Activated T-cell treated with anti-CD3 and anti-CD28 coated beads, Interleukin-2, amount 50 U/mL, for 24 hours (primary cell): ENCODE results near the gene SLC25A13.

Source experiments
- DNase-seq: peaks from one replicate; pipeline ENCODE4 v3.0.0-alpha.2; 2020
- H3K27ac Mint-ChIP-seq: 2 replicates; pipeline ENCODE4 v1.8.0; 2020; ENCODE audit warnings: mild to moderate bottlenecking, mixed read lengths
- H3K27me3 Mint-ChIP-seq: 2 replicates; pipeline ENCODE4 v1.8.0; 2020; ENCODE audit warnings: mixed read lengths
- H3K36me3 Mint-ChIP-seq: 2 replicates; pipeline ENCODE4 v1.8.0; 2020; ENCODE audit warnings: low read depth, mixed read lengths
- H3K4me1 Mint-ChIP-seq: 2 replicates; pipeline ENCODE4 v1.8.0; 2020; ENCODE audit warnings: low read depth, mixed read lengths
- H3K4me3 Mint-ChIP-seq: 2 replicates; pipeline ENCODE4 v1.8.0; 2020; ENCODE audit warnings: mild to moderate bottlenecking, moderate library complexity, mixed read lengths
- H3K9me3 Mint-ChIP-seq: 2 replicates; pipeline ENCODE4 v1.8.0; 2020; ENCODE audit warnings: mixed read lengths

SLC25A13 gene

GRCh38 chr7:96090756-96091155 is 231.1 kb downstream of the SLC25A13 start:
- H3K27ac Mint-ChIP-seq = no peak overlapping the region
- no peaks in the 10 kb centered on the region for H3K9me3 Mint-ChIP-seq
- H3K36me3 Mint-ChIP-seq = no peaks in the 10 kb centered on the region
- H3K27me3 Mint-ChIP-seq = peaks cover 42% of the 10 kb centered on the region
- DNase-seq = no peak
- H3K4me1 Mint-ChIP-seq = peaks cover 2% of the 10 kb centered on the region
- no peak overlapping the region for H3K4me3 Mint-ChIP-seq

- Mint-ChIP-seq H3K27me3 (peaks cover 41% of the 10 kb centered on the region), H3K27ac (no peak overlapping the region), H3K9me3 (no peaks in the 10 kb centered on the region), H3K4me1 (peaks cover 7% of the 10 kb centered on the region), H3K36me3 (no peaks in the 10 kb centered on the region), H3K4me3 (no peak overlapping the region)
- DNase-seq = no peak
Measured at GRCh38 chr7:96089511-96089910, 232.4 kb downstream of the SLC25A13 start.

GRCh38 chr7:96088579-96088978 is 233.3 kb downstream of the SLC25A13 start:
- Mint-ChIP-seq H3K27me3 (peaks cover 40% of the 10 kb centered on the region), H3K36me3 (no peaks in the 10 kb centered on the region), H3K4me3 (no peak overlapping the region), H3K9me3 (no peaks in the 10 kb centered on the region), H3K27ac (no peak overlapping the region), H3K4me1 (peaks cover 7% of the 10 kb centered on the region)
- no peak for DNase-seq

GRCh38 chr7:96085953-96086352 is 235.9 kb downstream of the SLC25A13 start:
- peaks cover 4% of the 10 kb centered on the region for H3K4me1 Mint-ChIP-seq
- no peak overlapping the region for H3K27ac Mint-ChIP-seq
- H3K9me3 Mint-ChIP-seq = no peaks in the 10 kb centered on the region
- H3K36me3 Mint-ChIP-seq = no peaks in the 10 kb centered on the region
- no peak for DNase-seq
- H3K4me3 Mint-ChIP-seq = no peak overlapping the region
- H3K27me3 Mint-ChIP-seq = peaks cover 27% of the 10 kb centered on the region

- Mint-ChIP-seq H3K27ac (no peak overlapping the region), H3K4me3 (no peak overlapping the region), H3K9me3 (no peaks in the 10 kb centered on the region), H3K27me3 (peaks cover 27% of the 10 kb centered on the region), H3K4me1 (peaks cover 4% of the 10 kb centered on the region), H3K36me3 (no peaks in the 10 kb centered on the region)
- no peak for DNase-seq
Measured at GRCh38 chr7:96084881-96085553, 236.9 kb downstream of the SLC25A13 start.

- Mint-ChIP-seq H3K4me1 (peaks cover 9% of the 10 kb centered on the region), H3K4me3 (no peak overlapping the region), H3K27me3 (peaks cover 46% of the 10 kb centered on the region), H3K27ac (no peak overlapping the region), H3K36me3 (no peaks in the 10 kb centered on the region), H3K9me3 (no peaks in the 10 kb centered on the region)
- DNase-seq = no peak
Measured at GRCh38 chr7:96080027-96080426, 241.9 kb downstream of the SLC25A13 start.

- Mint-ChIP-seq H3K36me3 (no peaks in the 10 kb centered on the region), H3K27me3 (peaks cover 47% of the 10 kb centered on the region), H3K4me1 (peaks cover 8% of the 10 kb centered on the region), H3K4me3 (peak overlapping the region; percentile 75), H3K27ac (no peak overlapping the region), H3K9me3 (no peaks in the 10 kb centered on the region)
- DNase-seq = no peak
Measured at GRCh38 chr7:96076350-96076707, 245.6 kb downstream of the SLC25A13 start.

- H3K4me1 Mint-ChIP-seq = peaks cover 8% of the 10 kb centered on the region
- H3K27ac Mint-ChIP-seq = no peak overlapping the region
- peak; percentile 65 for DNase-seq
- H3K4me3 Mint-ChIP-seq = peak overlapping the region; percentile 75
- H3K27me3 Mint-ChIP-seq = peaks cover 47% of the 10 kb centered on the region
- H3K9me3 Mint-ChIP-seq = no peaks in the 10 kb centered on the region
- no peaks in the 10 kb centered on the region for H3K36me3 Mint-ChIP-seq
Measured at GRCh38 chr7:96075510-96076349, 246.2 kb downstream of the SLC25A13 start.

- H3K27me3 Mint-ChIP-seq = peaks cover 44% of the 10 kb centered on the region
- H3K27ac Mint-ChIP-seq = no peak overlapping the region
- DNase-seq = no peak
- H3K4me3 Mint-ChIP-seq = no peak overlapping the region
- H3K9me3 Mint-ChIP-seq = no peaks in the 10 kb centered on the region
- H3K36me3 Mint-ChIP-seq = no peaks in the 10 kb centered on the region
- peaks cover 8% of the 10 kb centered on the region for H3K4me1 Mint-ChIP-seq
Measured at GRCh38 chr7:96074871-96075270, 247.0 kb downstream of the SLC25A13 start.
